Measurements from ENCODE around the gene LSAMP.
"Not testable (repeated sequence)": the region's sequence is repeated elsewhere in the genome, so short reads cannot be mapped to it uniquely, and the experiment has no call there.

The LSAMP gene

DNA sequence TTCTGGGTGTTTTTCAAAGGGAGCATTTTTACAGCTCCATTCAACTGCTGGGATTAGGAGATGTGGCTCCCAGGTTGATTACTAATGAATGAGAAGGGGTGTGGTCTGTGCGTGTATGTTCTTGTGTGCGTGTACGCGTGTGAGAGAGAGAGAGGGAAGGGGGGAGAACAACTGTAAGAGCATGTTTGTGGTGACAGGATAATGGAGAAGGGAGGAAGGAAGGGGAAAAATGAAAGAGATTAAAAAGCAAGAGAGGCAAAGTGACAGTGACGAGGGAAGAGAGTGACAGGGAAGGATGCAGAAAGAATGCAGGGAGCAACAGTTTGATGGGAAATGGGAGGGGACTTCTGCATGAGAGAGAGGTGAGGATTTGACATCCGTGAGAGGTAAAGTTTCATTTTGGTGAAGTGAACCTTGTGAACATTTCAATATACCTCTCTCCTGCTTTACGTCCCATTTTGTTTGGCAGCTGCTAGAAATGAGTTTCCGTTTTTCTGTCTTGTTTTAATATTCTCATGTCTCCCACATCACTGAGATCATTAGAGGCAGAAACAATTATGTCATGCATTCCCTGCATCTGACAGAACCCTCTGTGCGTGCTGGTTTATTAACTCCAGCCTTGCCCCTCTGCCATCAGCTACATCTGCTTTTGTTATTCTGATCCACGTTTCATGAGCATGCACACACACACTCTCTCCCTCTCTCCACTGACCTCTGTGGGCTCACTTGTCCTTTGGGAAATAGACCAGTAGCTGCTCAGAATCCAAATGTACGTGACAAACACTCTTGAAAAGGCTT lies 660.3 kb downstream of the LSAMP start:
- no peak for DNase-seq

- peak; percentile 89 for DNase-seq
Observed at GRCh38 chr3:115783938-115784738, 661.1 kb downstream of the LSAMP start.

GRCh38 chr3:115783426-115783825 lies 661.9 kb downstream of the LSAMP start:
- DNase-seq, result not testable (repeated sequence)

- DNase-seq, result no peak
Observed at GRCh38 chr3:115779011-115779410, 666.3 kb downstream of the LSAMP start.

- DNase-seq, result no peak
Observed at GRCh38 chr3:115772951-115773350, 672.3 kb downstream of the LSAMP start.

DNA sequence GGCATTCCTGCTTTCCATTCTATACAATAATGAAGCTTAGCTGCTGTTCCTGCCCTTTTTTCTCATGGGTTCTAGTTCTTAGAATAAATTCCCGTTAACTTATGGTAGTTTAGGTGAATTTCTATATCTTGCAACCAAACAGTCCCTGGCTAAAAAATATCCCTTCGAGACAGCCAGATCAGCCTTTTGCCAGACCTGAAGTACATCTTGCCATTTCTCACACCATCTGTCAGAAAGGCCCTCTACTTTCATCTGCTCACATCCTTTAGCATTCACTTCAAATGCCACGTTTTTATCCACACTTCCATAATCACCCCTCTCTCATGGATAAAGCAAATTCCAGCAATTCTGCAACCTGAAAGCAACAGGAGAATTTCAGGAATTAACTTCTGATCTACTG lies 676.6 kb downstream of the LSAMP start:
- no peak for DNase-seq

- no peak for DNase-seq
Observed at GRCh38 chr3:115766587-115767482, 678.5 kb downstream of the LSAMP start.

- no peak for DNase-seq
Observed at GRCh38 chr3:115761927-115762305, 683.4 kb downstream of the LSAMP start.

- no peak for DNase-seq
Observed at GRCh38 chr3:115760716-115761115, 684.6 kb downstream of the LSAMP start.

GRCh38 chr3:115758076-115758763 lies 687.1 kb downstream of the LSAMP start:
- no peak for DNase-seq

GRCh38 chr3:115752978-115753377 lies 692.3 kb downstream of the LSAMP start:
- DNase-seq, result not testable (repeated sequence)
